T-cell (primary cell): ENCODE results near the gene SEZ6L2. TPM values are rescaled to one million over a fixed set of nuclear protein-coding genes. Genes with fewer than 3 reads are reported as not detected.
"Not testable (repeated sequence)": the region's sequence is repeated elsewhere in the genome, so short reads cannot be mapped to it uniquely, and the experiment has no call there.

Experiments used
- ATAC-seq, 4 experiments: fragments of 200-7000 bp in 3 of 4; fragments of 150-1000 bp in 1 of 4; cut with Tn5 transposase; replicated peaks in 1 of 4; 1 replicate in 3 of 4; 2 replicates in 1 of 4; pipeline ENCODE4 v1.10.0; 2021; ENCODE audit warnings: moderate library complexity in 3 of 4, mild to moderate bottlenecking in 2 of 4, moderate number of reproducible peaks in 1 of 4
- CTCF ChIA-PET, 2 donors: fragments of 300-600 bp; sonication (Branson Sonifier 250); formaldehyde crosslinking; loops; one replicate each; lab custom pipeline; 2022; ENCODE audit warnings: antibody characterized with exemption in 2 of 2; lab: Charles Lee
- POLR2A ChIA-PET, 2 donors: fragments of 300-600 bp; sonication (Branson Sonifier 250); formaldehyde crosslinking; loops; one replicate each; lab custom pipeline; 2022; ENCODE audit warnings: antibody characterized with exemption in 2 of 2; lab: Charles Lee
- DNase-seq, 35 experiments: peaks; one replicate each; pipeline versions ENCODE4 v3.0.0 to v3.0.0-alpha.2; 2013 to 2023
- H3K27ac ChIP-seq: one replicate; pipeline ENCODE4 v1.5.1; 2013; ENCODE audit warnings: low read length
- H3K27me3 ChIP-seq, 2 experiments: replicated peaks in 1 of 2; 1 replicate in 1 of 2; 2 replicates in 1 of 2; pipeline versions ENCODE4 v1.6.1 to v1.7.0; 2013; ENCODE audit warnings: low read length in 1 of 2, mixed read lengths in 1 of 2; ENCODE audit not compliant: control insufficient read depth in 2 of 2, insufficient read depth in 2 of 2; ENCODE audit errors: extremely low read depth in 1 of 2
- H3K36me3 ChIP-seq, 2 donors: 1 replicate in 1 of 2; 2 replicates in 1 of 2; pipeline versions ENCODE4 v1.6.1 to v1.7.0; 2013; ENCODE audit warnings: low read length in 1 of 2; ENCODE audit not compliant: control insufficient read depth in 2 of 2, insufficient read depth in 1 of 2; ENCODE audit errors: extremely low read depth in 1 of 2
- H3K4me1 ChIP-seq, 2 experiments: 1 replicate in 1 of 2; 2 replicates in 1 of 2; pipeline versions ENCODE4 v1.6.1 to v1.7.0; 2013; ENCODE audit warnings: low read length in 2 of 2, mixed read lengths in 1 of 2; ENCODE audit not compliant: insufficient read depth in 2 of 2, control insufficient read depth in 1 of 2; ENCODE audit errors: extremely low read depth in 1 of 2
- H3K4me3 ChIP-seq, 2 donors: 1 replicate in 1 of 2; 2 replicates in 1 of 2; pipeline versions ENCODE4 v1.5.1 to v1.7.0; 2013; ENCODE audit warnings: mild to moderate bottlenecking in 2 of 2, low read length in 1 of 2, moderate library complexity in 1 of 2; ENCODE audit not compliant: control insufficient read depth in 1 of 2; ENCODE audit errors: extremely low read depth in 1 of 2
- H3K9me3 ChIP-seq: 2 replicates; pipeline ENCODE4 v1.7.0; 2013
- H3K27ac Mint-ChIP-seq, 2 donors: one replicate each; pipeline ENCODE4 v1.8.0; 2020 to 2021; ENCODE audit warnings: mild to moderate bottlenecking in 2 of 2, mixed read lengths in 2 of 2
- H3K27me3 Mint-ChIP-seq, 2 donors: one replicate each; pipeline ENCODE4 v1.8.0; 2021 to 2022; ENCODE audit warnings: mixed read lengths in 2 of 2
- H3K36me3 Mint-ChIP-seq: one replicate; pipeline ENCODE4 v1.8.0; 2021; ENCODE audit warnings: mixed read lengths
- H3K4me1 Mint-ChIP-seq, 3 donors: one replicate each; pipeline ENCODE4 v1.8.0; 2020 to 2022; ENCODE audit warnings: mixed read lengths in 3 of 3, mild to moderate bottlenecking in 1 of 3
- H3K4me3 Mint-ChIP-seq, 3 donors: one replicate each; pipeline ENCODE4 v1.8.0; 2020 to 2022; ENCODE audit warnings: mild to moderate bottlenecking in 3 of 3, mixed read lengths in 3 of 3, moderate library complexity in 3 of 3
- H3K9me3 Mint-ChIP-seq, 3 donors: one replicate each; pipeline ENCODE4 v1.8.0; 2020 to 2022; ENCODE audit warnings: mixed read lengths in 3 of 3
- WGBS: methylation state at CpG from one replicate; pipeline ENCODE4 v1.1.5; 2013; ENCODE audit warnings: missing lambda C conversion rate; ENCODE audit not compliant: insufficient coverage; 5-methylcytosine and 5-hydroxymethylcytosine counted together
- total RNA-seq, 35 experiments: library from RNA in 6 of 35; stranded (reverse) in 6 of 35; fragments of 120-200 nt in 1 of 35; gene quantifications; one replicate each; pipeline versions ENCODE4 v1.2.1 to v1.2.4 and lab custom pipeline; 2013 to 2026

Gene SEZ6L2
- total RNA-seq, 5 donors from 2014 or later (not counting 1 experiment from before 2014, with no cell fraction given): 0.16 to 0.82 (median 0.47) TPM; not detected in 2

DNA sequence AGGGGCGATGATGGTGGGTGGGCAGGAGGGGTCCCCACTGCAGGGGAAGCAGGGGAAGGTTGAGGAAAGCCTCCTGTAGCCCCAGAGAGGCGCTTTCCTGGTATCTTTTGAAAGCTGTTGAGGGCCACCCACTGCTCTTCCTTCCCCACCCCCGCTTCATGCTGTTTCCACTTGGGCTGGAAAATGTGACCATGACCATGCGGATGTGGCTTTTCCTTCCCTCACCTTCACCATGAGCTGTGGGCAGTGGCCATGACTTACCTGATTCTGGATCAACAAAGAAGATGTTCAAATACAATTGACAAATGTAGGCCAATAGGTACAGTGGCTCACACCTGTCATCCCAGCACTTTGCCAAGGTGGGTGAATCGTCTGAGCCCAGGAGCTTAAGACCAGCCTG, 65.3 kb downstream of the SEZ6L2 start:
- H3K9me3 Mint-ChIP-seq: no peaks in the 10 kb centered on the region
- Histone ChIP-seq H3K36me3 (peaks cover 9 to 80% of the 10 kb centered on the region in 2 donors), H3K27ac (no peak overlapping the region), H3K27me3 (no peaks in the 10 kb centered on the region), H3K9me3 (no peaks in the 10 kb centered on the region), H3K4me1 (peaks cover 3 to 20% of the 10 kb centered on the region in 2 experiments), H3K4me3 (no peak overlapping the region)
- no peaks in the 10 kb centered on the region for H3K27me3 Mint-ChIP-seq
- peaks cover 7 to 24% (median 21%) of the 10 kb centered on the region in 3 donors for H3K4me1 Mint-ChIP-seq
- peaks cover 27% of the 10 kb centered on the region for H3K36me3 Mint-ChIP-seq
- DNase-seq (no peak), ATAC-seq (no peak)
- H3K4me3 Mint-ChIP-seq: no peak overlapping the region
- WGBS: 80% methylated on average over 1 of the region's 5 CpGs
- CTCF ChIA-PET: interaction anchor here in 1 of 2 donors (0.6 kb wide), 2 partner anchors 37 to 137 kb away, joined by 3 read pairs; no protein-coding TSS in a partner anchor
- peak overlapping the region in 1 of 2 donors; percentile 28 for H3K27ac Mint-ChIP-seq
- POLR2A ChIA-PET: interaction anchor here in 1 of 2 donors (0.7 kb wide), 1 partner anchor 167 kb away, joined by 4 read pairs; no protein-coding TSS in a partner anchor

- not testable (repeated sequence) for ATAC-seq, H3K4me3 Mint-ChIP-seq, H3K9me3 ChIP-seq, H3K27me3 Mint-ChIP-seq, H3K27ac ChIP-seq, H3K27me3 ChIP-seq, DNase-seq, H3K4me3 ChIP-seq, H3K9me3 Mint-ChIP-seq
- Mint-ChIP-seq H3K27ac (peak overlapping the region in 1 of 2 donors; percentile 6), H3K36me3 (peaks cover 27% of the 10 kb centered on the region), H3K4me1 (peaks cover 14 to 31% (median 28%) of the 10 kb centered on the region in 3 donors)
- WGBS: no CpG with 5 or more reads among the region's 4 CpGs
- H3K36me3 ChIP-seq: peaks cover 4 to 72% of the 10 kb centered on the region in 2 donors
- ChIA-PET CTCF (interaction anchor here (0.6 to 0.7 kb wide), 2 partner anchors 76 to 147 kb away, joined by 3 read pairs; no protein-coding TSS in a partner anchor), POLR2A (interaction anchor here (0.6 to 0.7 kb wide), 2 partner anchors 15 to 1024 kb away, joined by 5 to 7 read pairs; no protein-coding TSS in a partner anchor)
- peaks cover 7 to 28% of the 10 kb centered on the region in 2 experiments for H3K4me1 ChIP-seq
Measured at GRCh38 chr16:29833219-29833618, 66.1 kb downstream of the SEZ6L2 start.

DNA sequence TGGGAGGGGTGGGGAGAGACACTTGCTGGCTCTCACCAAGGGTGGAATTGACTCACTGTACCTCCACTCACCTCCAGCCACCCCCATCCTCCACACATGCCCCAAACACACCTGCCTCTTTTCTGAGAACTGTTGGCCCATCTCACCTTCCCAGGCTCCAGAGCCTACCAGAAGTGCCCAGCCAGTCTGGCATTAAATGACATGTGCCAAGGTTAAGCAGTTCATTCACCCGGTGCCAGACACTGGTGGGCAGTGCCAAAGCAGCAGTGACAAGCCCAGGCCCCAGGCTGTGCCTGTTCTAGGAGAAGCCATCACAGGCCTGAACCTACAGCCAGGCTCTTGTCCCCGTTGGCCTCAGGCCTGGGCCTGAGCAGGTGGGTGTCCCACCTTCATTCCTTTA, 67.9 kb downstream of the SEZ6L2 start:
- Mint-ChIP-seq H3K4me3 (peak overlapping the region in 1 of 3 donors; percentile 12), H3K9me3 (no peaks in the 10 kb centered on the region), H3K27ac (peak overlapping the region in 1 of 2 donors; percentile 73), H3K36me3 (peaks cover 18% of the 10 kb centered on the region), H3K4me1 (peaks cover 30 to 48% (median 45%) of the 10 kb centered on the region in 3 donors), H3K27me3 (no peaks in the 10 kb centered on the region)
- ATAC-seq: no peak
- no peak overlapping the region for H3K4me3 ChIP-seq
- peaks cover 4 to 56% of the 10 kb centered on the region in 2 donors for H3K36me3 ChIP-seq
- H3K4me1 ChIP-seq: peaks cover 13 to 44% of the 10 kb centered on the region in 2 experiments
- no peak for DNase-seq
- POLR2A ChIA-PET: no interaction called here
- no peak overlapping the region for H3K27ac ChIP-seq
- WGBS: 100% methylated on average over 1 of the region's 2 CpGs
- H3K27me3 ChIP-seq: no peaks in the 10 kb centered on the region
- CTCF ChIA-PET: no interaction called here
- H3K9me3 ChIP-seq: no peaks in the 10 kb centered on the region

DNA sequence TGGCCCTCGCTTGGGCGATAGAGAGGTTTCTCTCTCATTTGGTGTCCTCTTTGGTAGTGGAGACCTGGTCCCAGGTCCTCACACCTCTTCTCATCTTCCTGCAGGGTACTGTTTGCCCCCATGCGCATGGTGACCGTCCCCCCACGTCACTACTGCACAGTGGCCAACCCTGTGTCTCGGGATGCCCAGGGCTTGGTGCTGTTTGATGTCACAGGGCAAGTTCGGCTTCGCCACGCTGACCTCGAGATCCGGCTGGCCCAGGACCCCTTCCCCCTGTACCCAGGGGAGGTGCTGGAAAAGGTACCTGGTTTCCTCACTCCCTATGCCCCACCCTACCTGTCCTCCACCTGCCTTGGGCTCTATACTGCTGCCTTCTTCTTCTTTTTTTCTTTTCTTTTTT, 68.6 kb downstream of the SEZ6L2 start:
- no peaks in the 10 kb centered on the region for H3K27me3 ChIP-seq
- WGBS: 91% methylated on average over 5 of the region's 11 CpGs
- Mint-ChIP-seq H3K27ac (peak overlapping the region in 1 of 2 donors; percentile 16), H3K9me3 (no peaks in the 10 kb centered on the region), H3K27me3 (no peaks in the 10 kb centered on the region), H3K36me3 (peaks cover 16% of the 10 kb centered on the region), H3K4me3 (no peak overlapping the region), H3K4me1 (peaks cover 37 to 54% (median 51%) of the 10 kb centered on the region in 3 donors)
- H3K4me3 ChIP-seq: no peak overlapping the region
- no peaks in the 10 kb centered on the region for H3K9me3 ChIP-seq
- H3K27ac ChIP-seq: no peak overlapping the region
- POLR2A ChIA-PET: no interaction called here
- no peak for ATAC-seq
- H3K4me1 ChIP-seq: peaks cover 20 to 52% of the 10 kb centered on the region in 2 experiments
- peaks cover 4 to 53% of the 10 kb centered on the region in 2 donors for H3K36me3 ChIP-seq
- no peak for DNase-seq
- CTCF ChIA-PET: no interaction called here

DNA sequence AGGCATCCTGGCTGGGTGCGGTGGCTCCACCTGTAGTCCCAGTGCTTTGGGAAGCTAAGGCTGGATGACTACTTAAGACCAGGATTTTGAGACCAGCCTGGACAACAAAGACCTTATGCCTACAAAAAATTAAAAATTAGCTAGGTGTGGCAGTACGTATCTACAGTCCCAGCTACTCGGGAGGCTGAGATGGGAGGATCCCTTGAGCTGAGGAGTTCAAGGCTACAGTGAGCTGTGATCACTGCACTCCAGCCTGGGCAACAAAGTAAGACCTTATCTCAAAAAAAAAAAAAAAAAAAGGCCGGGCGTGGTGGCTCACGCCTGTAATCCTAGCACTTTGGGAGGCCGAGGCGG, 73.0 kb downstream of the SEZ6L2 start:
- peak overlapping the region; percentile 46 for H3K27ac ChIP-seq
- Mint-ChIP-seq H3K4me3 (peak overlapping the region; percentile 68 to 79 (median 76)), H3K27ac (peak overlapping the region; percentile 96), H3K9me3 (no peaks in the 10 kb centered on the region), H3K36me3 (no peaks in the 10 kb centered on the region), H3K4me1 (peaks cover 70 to 92% (median 85%) of the 10 kb centered on the region in 3 donors), H3K27me3 (no peaks in the 10 kb centered on the region)
- no CpG with 5 or more reads among the region's 8 CpGs for WGBS
- peaks cover under 1 to 21% of the 10 kb centered on the region in 2 donors for H3K36me3 ChIP-seq
- no peaks in the 10 kb centered on the region for H3K27me3 ChIP-seq
- no peak overlapping the region for H3K4me3 ChIP-seq
- ATAC-seq (no peak), DNase-seq (no peak)
- ChIA-PET CTCF (interaction anchor here (0.7 to 2.5 kb wide), 6 partner anchors 9 to 22 kb away, joined by 3 to 7 read pairs (median 6); partner anchors contain the start of gene PAGR1 (in 1 of the 2)), POLR2A (interaction anchor here (0.6 to 1.0 kb wide), 2 partner anchors 19 to 104 kb away, joined by 3 to 10 read pairs; no protein-coding TSS in a partner anchor)
- H3K4me1 ChIP-seq: peaks cover 42 to 94% of the 10 kb centered on the region in 2 experiments
- H3K9me3 ChIP-seq: no peaks in the 10 kb centered on the region

DNA sequence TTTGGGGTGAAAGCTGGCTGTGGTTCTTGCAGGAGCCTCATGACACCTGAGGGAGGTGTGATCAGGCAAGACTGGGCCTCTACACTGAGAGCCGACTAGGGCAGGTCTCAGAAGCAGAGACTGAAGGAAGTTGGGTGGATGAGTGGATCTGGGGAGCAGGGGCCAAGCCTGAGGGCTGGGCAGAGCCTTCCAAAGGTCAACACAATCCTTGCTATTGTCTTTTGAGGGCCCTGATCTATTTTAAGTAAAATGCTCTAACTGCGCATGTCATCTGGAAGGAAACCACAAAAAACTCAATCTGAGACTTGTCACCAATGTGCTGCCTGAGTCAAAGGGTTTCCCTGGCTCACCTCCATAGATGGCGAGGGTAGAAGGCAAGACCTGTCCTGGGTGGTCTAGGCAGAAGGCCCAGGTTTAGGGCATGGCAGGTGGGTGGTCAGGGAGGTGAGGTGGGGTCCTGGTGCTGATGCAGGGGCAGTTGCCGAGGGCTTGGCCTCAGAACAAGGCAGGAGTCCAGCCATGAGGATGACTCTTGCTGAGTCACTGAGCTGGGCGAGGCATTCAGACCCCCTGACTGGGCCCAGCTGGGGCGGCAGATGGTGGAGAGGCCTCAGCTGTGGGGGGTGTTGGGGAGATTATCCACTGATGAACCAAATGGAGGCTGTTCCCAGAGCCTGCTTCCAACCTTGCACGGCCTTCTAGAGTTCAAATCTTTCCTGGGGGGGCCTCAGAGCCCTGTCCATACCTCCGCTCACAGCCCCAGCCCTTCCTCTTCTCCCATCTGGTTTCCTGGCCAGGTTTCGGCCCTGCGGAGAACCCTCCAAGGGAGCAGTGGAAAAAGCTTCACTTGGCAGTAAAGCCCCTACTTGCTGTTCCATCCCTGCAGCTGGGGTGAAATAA, 74.0 kb downstream of the SEZ6L2 start:
- no peaks in the 10 kb centered on the region for H3K27me3 Mint-ChIP-seq
- H3K4me1 Mint-ChIP-seq: peaks cover 71 to 94% (median 85%) of the 10 kb centered on the region in 3 donors
- peaks cover 0 to 11% of the 10 kb centered on the region in 2 donors for H3K36me3 ChIP-seq
- H3K4me1 ChIP-seq: peaks cover 45 to 97% of the 10 kb centered on the region in 2 experiments
- POLR2A ChIA-PET: no interaction called here
- peak overlapping the region; percentile 46 to 79 (median 47) for H3K4me3 Mint-ChIP-seq
- no peaks in the 10 kb centered on the region for H3K27me3 ChIP-seq
- H3K9me3 Mint-ChIP-seq: no peaks in the 10 kb centered on the region
- WGBS: 53% methylated on average over 7 of the region's 10 CpGs
- H3K4me3 ChIP-seq: no peak overlapping the region
- H3K27ac ChIP-seq: peak overlapping the region; percentile 46
- no peaks in the 10 kb centered on the region for H3K9me3 ChIP-seq
- peak overlapping the region; percentile 96 for H3K27ac Mint-ChIP-seq
- no peaks in the 10 kb centered on the region for H3K36me3 Mint-ChIP-seq
- ATAC-seq (peak in 3 of 4 experiments; percentile 22 to 25 (median 24)), DNase-seq (peak in 4 of 35 experiments; percentile 22 to 55 (median 30))
- CTCF ChIA-PET: interaction anchor here in 1 of 2 donors (0.7 to 2.3 kb wide), 2 partner anchors 8 to 23 kb away, joined by 3 to 7 read pairs; no protein-coding TSS in a partner anchor
